ENCODE data around the gene ANGPTL4.

The ANGPTL4 gene

GRCh38 chr19:8413629-8413995 lies 49.7 kb downstream of the ANGPTL4 start:
- H3K36me3 ChIP-seq (ENCODE audit: insufficient read depth, low read length): no peaks in the 10 kb centered on the region
- H3F3A ChIP-seq (ENCODE audit: insufficient read depth, low read length): 0 out of 2 replicates have a peak, but pooled peaks cover 5% of the 10 kb centered on the region
- H3K4me1 ChIP-seq (ENCODE audit: insufficient read depth, low read length, severe bottlenecking): peaks cover 12% of the 10 kb centered on the region
- H3K4me2 ChIP-seq (ENCODE audit: low read length): peak overlapping the region; percentile 92
- no peak overlapping the region for H3K27ac ChIP-seq (ENCODE audit: low read depth, low read length, poor library complexity, severe bottlenecking)
- no peak for TF ChIP-seq EZH2 (IDR thresholded peaks at IDR 0.05; ENCODE audit: borderline replicate concordance, low read length)
- TF ChIP-seq CTCF (IDR thresholded peaks at IDR 0.05; ENCODE audit: low read length): no peak
- H3K27me3 ChIP-seq (ENCODE audit: insufficient read depth, low read length): no peaks in the 10 kb centered on the region
- no peaks in the 10 kb centered on the region for H4K20me1 ChIP-seq (ENCODE audit: insufficient read depth, low read length)
- no peaks in the 10 kb centered on the region for H3K9me2 ChIP-seq (ENCODE audit: low read depth, low read length)
- H3K4me3 ChIP-seq (ENCODE audit: low read depth, low read length, poor library complexity, severe bottlenecking): peak overlapping the region; percentile 74
- no peaks in the 10 kb centered on the region for H3K79me2 ChIP-seq (ENCODE audit: insufficient read depth, low read length)
- H2AFZ ChIP-seq (ENCODE audit: low read length): no peak overlapping the region
- peak overlapping the region; percentile 70 for H3K9ac ChIP-seq (ENCODE audit: low read length)
- no peaks in the 10 kb centered on the region for H3K9me3 ChIP-seq (ENCODE audit: low read length)

- Histone ChIP-seq H3K36me3 (ENCODE audit: insufficient read depth, low read length) (no peaks in the 10 kb centered on the region), H3K27me3 (ENCODE audit: insufficient read depth, low read length) (no peaks in the 10 kb centered on the region), H3K9ac (ENCODE audit: low read length) (no peak overlapping the region), H3K4me3 (ENCODE audit: low read depth, low read length, poor library complexity, severe bottlenecking) (no peak overlapping the region), H3K4me1 (ENCODE audit: insufficient read depth, low read length, severe bottlenecking) (peaks cover 12% of the 10 kb centered on the region), H3K27ac (ENCODE audit: low read depth, low read length, poor library complexity, severe bottlenecking) (no peak overlapping the region), H2AFZ (ENCODE audit: low read length) (no peak overlapping the region), H3K9me3 (ENCODE audit: low read length) (no peaks in the 10 kb centered on the region), H3K79me2 (ENCODE audit: insufficient read depth, low read length) (no peaks in the 10 kb centered on the region), H4K20me1 (ENCODE audit: insufficient read depth, low read length) (no peaks in the 10 kb centered on the region), H3K9me2 (ENCODE audit: low read depth, low read length) (no peaks in the 10 kb centered on the region), H3F3A (ENCODE audit: insufficient read depth, low read length) (no peaks in the 10 kb centered on the region), H3K4me2 (ENCODE audit: low read length) (no peak overlapping the region)
- TF ChIP-seq CTCF (IDR thresholded peaks at IDR 0.05; ENCODE audit: low read length) (no peak), EZH2 (IDR thresholded peaks at IDR 0.05; ENCODE audit: borderline replicate concordance, low read length) (no peak)
These were observed 52.8 kb downstream of the ANGPTL4 start for GRCh38 chr19:8416796-8417195.

GRCh38 chr19:8421484-8422461 lies 57.8 kb downstream of the ANGPTL4 start:
- Histone ChIP-seq H3K4me2 (ENCODE audit: low read length) (no peak overlapping the region), H3K79me2 (ENCODE audit: insufficient read depth, low read length) (no peaks in the 10 kb centered on the region), H3K4me3 (ENCODE audit: low read depth, low read length, poor library complexity, severe bottlenecking) (no peak overlapping the region), H4K20me1 (ENCODE audit: insufficient read depth, low read length) (no peaks in the 10 kb centered on the region), H3K9me3 (ENCODE audit: low read length) (no peaks in the 10 kb centered on the region), H3K27me3 (ENCODE audit: insufficient read depth, low read length) (no peaks in the 10 kb centered on the region), H3K27ac (ENCODE audit: low read depth, low read length, poor library complexity, severe bottlenecking) (no peak overlapping the region), H3K9me2 (ENCODE audit: low read depth, low read length) (no peaks in the 10 kb centered on the region), H3F3A (ENCODE audit: insufficient read depth, low read length) (no peaks in the 10 kb centered on the region), H2AFZ (ENCODE audit: low read length) (no peak overlapping the region), H3K4me1 (ENCODE audit: insufficient read depth, low read length, severe bottlenecking) (no peaks in the 10 kb centered on the region), H3K9ac (ENCODE audit: low read length) (no peak overlapping the region), H3K36me3 (ENCODE audit: insufficient read depth, low read length) (no peaks in the 10 kb centered on the region)
- no peak for TF ChIP-seq CTCF (IDR thresholded peaks at IDR 0.05; ENCODE audit: low read length)
- no peak for TF ChIP-seq EZH2 (IDR thresholded peaks at IDR 0.05; ENCODE audit: borderline replicate concordance, low read length)
